ENCODE results near the gene TMEM238L.

TMEM238L gene

GRCh38 chr17:10772425-10773380 is 31.2 kb downstream of the TMEM238L start:
- DNase-seq: no peak

DNA sequence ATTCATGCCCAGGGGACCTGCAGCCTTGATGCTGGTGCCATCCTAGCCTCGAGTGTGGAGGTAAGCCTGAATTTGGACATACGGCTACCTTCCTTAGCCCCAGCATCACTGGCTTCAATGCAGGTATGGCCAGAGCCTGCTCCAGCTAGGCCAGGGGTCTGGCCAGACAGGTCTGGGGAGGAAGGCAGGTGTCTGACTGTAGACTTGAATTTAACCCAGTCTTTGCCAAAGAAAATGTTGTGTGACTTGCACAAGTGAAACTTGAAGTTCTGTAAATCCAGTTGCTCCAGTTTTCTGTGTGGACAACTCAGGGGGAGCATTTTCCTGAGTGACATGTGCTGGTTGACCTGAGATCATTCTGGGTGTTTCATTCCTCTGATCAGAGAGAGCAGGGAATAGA is 32.8 kb downstream of the TMEM238L start:
- DNase-seq: no peak

GRCh38 chr17:10769840-10770239 is 34.1 kb downstream of the TMEM238L start:
- no peak for DNase-seq

DNA sequence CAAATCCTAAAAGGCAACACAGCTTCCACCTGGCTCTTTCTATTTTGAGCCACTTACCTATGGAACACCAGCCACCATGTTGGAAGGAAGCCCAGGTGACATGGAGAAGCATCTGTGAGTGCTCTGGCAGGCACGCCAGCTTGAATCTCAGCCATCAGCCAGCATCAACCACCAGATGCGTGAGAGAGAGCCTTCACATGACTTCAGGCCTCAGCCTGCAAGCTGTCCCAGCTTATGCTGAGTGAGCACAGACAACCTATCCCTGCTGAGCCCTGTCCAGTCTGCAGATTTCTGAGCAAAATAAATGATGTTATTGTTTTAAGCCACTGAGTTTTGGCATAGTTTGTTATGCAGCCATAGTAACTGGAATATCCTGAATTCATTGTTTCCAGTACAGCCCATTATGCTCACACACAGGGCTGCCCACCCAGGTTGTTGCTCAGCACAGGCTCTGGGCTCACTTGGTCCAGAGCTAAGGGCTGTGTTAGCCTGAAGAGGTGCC is 35.1 kb downstream of the TMEM238L start:
- DNase-seq: no peak

GRCh38 chr17:10767232-10767631 is 36.7 kb downstream of the TMEM238L start:
- no peak for DNase-seq

DNA sequence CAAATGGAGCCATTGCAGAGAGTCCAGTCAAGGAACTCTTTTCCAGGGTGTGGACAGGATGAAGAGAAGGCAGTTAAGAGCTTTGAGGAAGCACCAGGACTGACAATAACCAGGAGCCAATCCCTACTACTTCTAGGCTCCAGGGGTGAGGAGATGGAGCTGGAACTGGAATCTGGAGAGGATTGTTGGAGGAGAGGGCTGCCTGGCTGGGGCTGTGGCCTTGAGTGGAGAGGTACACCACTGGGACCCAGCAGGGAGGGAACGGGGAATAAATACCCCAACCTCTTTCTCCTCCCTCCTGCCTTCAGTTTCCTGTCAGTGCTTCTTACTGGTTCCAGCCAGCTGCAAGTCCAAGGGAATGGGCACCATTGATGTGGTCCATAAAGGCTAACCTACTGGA is 41.9 kb downstream of the TMEM238L start:
- no peak for DNase-seq

- no peak for DNase-seq
Observed at GRCh38 chr17:10761281-10761680, 42.6 kb downstream of the TMEM238L start.

GRCh38 chr17:10758062-10758461 is 45.8 kb downstream of the TMEM238L start:
- DNase-seq: no peak

- no peak for DNase-seq
Observed at GRCh38 chr17:10757647-10758046, 46.3 kb downstream of the TMEM238L start.

DNA sequence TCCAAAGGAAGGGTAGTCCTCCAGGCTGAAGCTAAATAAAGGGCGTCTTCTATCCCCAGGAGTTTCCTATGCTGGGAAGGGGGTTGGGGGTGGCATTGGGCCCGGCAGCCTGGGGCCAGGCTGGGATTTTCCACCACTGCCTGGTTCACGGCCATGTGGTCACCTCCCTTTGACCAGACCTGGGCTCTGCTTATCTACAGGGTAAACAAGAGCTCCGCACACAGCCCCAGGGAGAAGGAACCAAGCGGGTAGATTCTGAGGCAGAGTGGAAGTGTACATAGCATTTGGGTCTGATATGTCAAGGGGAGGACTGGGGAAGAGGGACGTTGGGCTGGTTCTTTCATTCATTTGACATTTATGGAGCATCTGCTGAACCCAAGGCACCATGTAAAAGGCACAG is 46.8 kb downstream of the TMEM238L start:
- DNase-seq: no peak

- DNase-seq: no peak
Observed at GRCh38 chr17:10756619-10757018, 47.3 kb downstream of the TMEM238L start.

- no peak for DNase-seq
Observed at GRCh38 chr17:10756185-10756584, 47.7 kb downstream of the TMEM238L start.

- no peak for DNase-seq
Observed at GRCh38 chr17:10755592-10756127, 48.2 kb downstream of the TMEM238L start.

DNA sequence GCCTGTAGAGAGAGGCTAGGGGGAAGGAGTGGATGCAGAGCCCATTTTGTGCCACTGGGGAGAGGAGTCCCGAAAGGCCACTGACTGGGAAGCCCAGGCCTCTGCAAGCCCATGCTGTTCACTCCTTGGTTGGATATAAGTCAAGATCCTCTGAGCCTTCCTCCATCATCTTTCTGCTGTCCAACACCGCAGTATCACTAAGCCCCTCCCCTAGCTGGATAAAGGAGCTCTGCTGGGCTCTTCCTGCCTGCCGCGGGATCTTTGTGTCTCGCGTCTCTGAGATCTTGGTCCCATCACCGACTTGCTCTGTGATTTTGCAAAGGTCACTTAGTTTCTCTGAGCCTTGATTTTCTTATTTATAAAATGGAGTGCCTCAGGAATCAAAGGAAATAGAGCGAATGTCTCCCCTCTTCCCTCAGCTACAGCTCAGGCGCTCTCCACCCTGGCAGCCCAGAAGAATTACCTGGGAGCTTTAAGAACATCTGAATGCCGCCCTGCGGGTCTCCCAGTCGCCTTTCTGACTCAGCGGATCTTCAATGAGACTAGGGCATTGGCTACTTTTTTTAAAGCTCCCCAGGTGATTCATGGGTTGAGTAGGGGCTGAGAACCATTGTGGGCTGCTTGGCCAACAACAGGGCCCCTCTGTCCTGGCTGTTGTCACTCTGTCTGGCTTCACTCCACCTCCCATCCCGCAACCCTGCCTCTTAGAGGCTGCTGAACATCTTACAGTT is 48.9 kb downstream of the TMEM238L start:
- DNase-seq: no peak

DNA sequence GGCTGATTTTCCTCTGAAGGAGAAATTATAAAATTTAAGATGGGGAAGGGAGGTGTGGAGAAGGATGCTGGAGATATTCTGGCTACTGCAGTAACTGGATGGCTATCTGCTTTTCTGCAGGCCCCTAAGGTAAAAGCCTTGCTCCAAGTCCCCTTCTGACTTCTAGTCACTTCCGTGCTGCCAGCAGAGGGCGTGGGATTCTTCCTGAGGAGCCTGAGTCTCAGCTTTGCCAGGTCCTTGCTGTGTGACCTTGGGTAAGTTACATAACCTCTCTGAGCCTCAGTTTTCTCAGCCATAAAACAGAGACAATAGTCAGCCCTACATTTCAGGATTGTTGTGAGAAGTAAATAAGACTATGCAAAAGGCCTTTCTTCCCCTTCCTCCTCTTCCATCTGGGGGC is 49.8 kb downstream of the TMEM238L start:
- no peak for DNase-seq

DNA sequence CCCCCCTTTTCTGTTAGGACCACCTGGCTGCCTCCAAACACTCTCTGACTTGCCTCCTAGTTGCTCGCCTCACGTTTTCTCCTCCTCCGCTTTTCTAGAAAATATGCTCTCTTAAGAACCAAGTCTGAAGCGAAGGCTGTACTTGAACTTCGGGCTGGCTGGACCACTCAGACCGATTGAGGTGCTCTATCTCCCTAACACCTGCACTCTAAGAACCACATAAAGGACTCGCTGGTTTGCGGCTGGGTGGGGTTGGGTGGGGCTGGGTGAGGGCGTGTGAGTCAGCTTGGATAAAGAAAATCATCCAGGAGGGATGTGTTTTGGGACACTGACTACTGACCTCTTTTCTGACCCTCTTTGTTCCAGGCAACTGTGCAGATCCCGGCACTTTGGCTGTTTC is 51.2 kb downstream of the TMEM238L start:
- DNase-seq: no peak

- DNase-seq: no peak
Observed at GRCh38 chr17:10751563-10751962, 52.3 kb downstream of the TMEM238L start.

- no peak for DNase-seq
Observed at GRCh38 chr17:10750210-10750609, 53.7 kb downstream of the TMEM238L start.

- DNase-seq: no peak
Observed at GRCh38 chr17:10748531-10749181, 55.2 kb downstream of the TMEM238L start.

DNA sequence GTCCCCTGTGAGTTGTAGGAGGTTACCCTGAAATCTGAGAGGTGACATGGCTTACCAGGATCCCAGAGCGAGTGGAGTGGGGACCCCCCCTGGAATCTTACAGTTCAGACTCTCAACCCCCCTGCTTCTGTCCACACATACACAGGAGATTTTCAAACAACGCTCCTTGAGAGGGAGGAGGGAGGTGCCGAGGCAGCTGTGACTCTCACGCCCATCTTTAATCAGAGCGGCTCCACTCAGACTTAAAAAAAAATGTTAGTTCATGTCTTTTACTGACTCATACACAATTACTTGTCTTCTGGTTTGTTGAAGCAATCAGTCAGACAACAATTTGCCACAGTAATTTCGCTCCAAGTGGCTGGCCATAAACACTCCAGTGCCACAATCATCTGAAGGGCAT is 58.7 kb downstream of the TMEM238L start:
- no peak for DNase-seq
